ENCODE results near the gene EPHA6.
A peak's percentile ranks its signal among the peaks of the same experiment; 100 is the strongest.

Gene EPHA6

GRCh38 chr3:97764407-97765238 is 950.2 kb downstream of the EPHA6 start, which contains the start of gene ARL6:
Gene ARL6 (plus strand): TSS chr3:97764758. CDS start chr3:97768108, 3,350 bp downstream.
- H3K27ac ChIP-seq (ENCODE audit: insufficient read depth, low read length, poor library complexity, severe bottlenecking), result peak within 1 kb of the TSS; percentile 74
- peak within 1 kb of the TSS; percentile 97 for H3K4me3 ChIP-seq (ENCODE audit: insufficient read depth, low read depth, low read length, poor library complexity, severe bottlenecking)
- no peaks in the 10 kb centered on the region for H3K36me3 ChIP-seq (ENCODE audit: control insufficient read depth, insufficient read depth, low read length)
- H3K9me3 ChIP-seq (ENCODE audit: control insufficient read depth, low read length), result no peaks in the 10 kb centered on the region
- H3K27me3 ChIP-seq (replicated peaks; ENCODE audit: control insufficient read depth, insufficient read depth, low read length, poor library complexity, severe bottlenecking), result no peaks in the 10 kb centered on the region
- peak; percentile 44 to 52 (median 51) for DNase-seq
- peaks cover 6% of the 10 kb centered on the region for H3K4me1 ChIP-seq (ENCODE audit: control insufficient read depth, insufficient read depth, low read length, poor library complexity, severe bottlenecking)

- H3K4me3 ChIP-seq (ENCODE audit: insufficient read depth, low read depth, low read length, poor library complexity, severe bottlenecking), result peak overlapping the region; percentile 97
- no peak for DNase-seq
- peak overlapping the region; percentile 74 for H3K27ac ChIP-seq (ENCODE audit: insufficient read depth, low read length, poor library complexity, severe bottlenecking)
- H3K36me3 ChIP-seq (ENCODE audit: control insufficient read depth, insufficient read depth, low read length), result no peaks in the 10 kb centered on the region
- H3K9me3 ChIP-seq (ENCODE audit: control insufficient read depth, low read length), result no peaks in the 10 kb centered on the region
- no peaks in the 10 kb centered on the region for H3K27me3 ChIP-seq (replicated peaks; ENCODE audit: control insufficient read depth, insufficient read depth, low read length, poor library complexity, severe bottlenecking)
- H3K4me1 ChIP-seq (ENCODE audit: control insufficient read depth, insufficient read depth, low read length, poor library complexity, severe bottlenecking), result peaks cover 6% of the 10 kb centered on the region
Observed at GRCh38 chr3:97765336-97765735, 950.9 kb downstream of the EPHA6 start.

DNA sequence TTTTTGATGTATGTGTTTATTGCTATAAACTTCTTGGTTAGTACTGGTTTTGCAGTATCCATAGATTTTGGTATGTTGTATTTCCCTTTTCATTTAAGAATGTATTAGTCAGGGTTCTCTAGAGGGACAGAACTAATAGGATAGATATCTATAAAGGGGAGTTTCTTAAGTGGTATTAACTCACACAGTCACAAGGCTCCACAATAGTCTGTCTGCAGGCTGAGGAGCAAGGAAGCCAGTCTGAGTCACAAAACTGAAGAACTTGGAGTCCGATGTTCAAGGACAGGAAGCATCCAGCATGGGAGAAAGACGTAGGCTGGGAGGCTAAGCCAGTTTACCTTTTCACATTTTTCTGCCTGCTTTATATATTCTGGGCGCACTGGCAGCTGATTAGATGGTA is 958.5 kb downstream of the EPHA6 start:
- no peak for DNase-seq
- H3K36me3 ChIP-seq (ENCODE audit: control insufficient read depth, insufficient read depth, low read length), result no peaks in the 10 kb centered on the region
- no peaks in the 10 kb centered on the region for H3K9me3 ChIP-seq (ENCODE audit: control insufficient read depth, low read length)
- no peaks in the 10 kb centered on the region for H3K4me1 ChIP-seq (ENCODE audit: control insufficient read depth, insufficient read depth, low read length, poor library complexity, severe bottlenecking)
- H3K27ac ChIP-seq (ENCODE audit: insufficient read depth, low read length, poor library complexity, severe bottlenecking), result no peak overlapping the region
- no peak overlapping the region for H3K4me3 ChIP-seq (ENCODE audit: insufficient read depth, low read depth, low read length, poor library complexity, severe bottlenecking)
- no peaks in the 10 kb centered on the region for H3K27me3 ChIP-seq (replicated peaks; ENCODE audit: control insufficient read depth, insufficient read depth, low read length, poor library complexity, severe bottlenecking)

GRCh38 chr3:97778152-97778551 is 963.8 kb downstream of the EPHA6 start:
- Histone ChIP-seq H3K27me3 (replicated peaks; ENCODE audit: control insufficient read depth, insufficient read depth, low read length, poor library complexity, severe bottlenecking) (no peaks in the 10 kb centered on the region), H3K36me3 (ENCODE audit: control insufficient read depth, insufficient read depth, low read length) (no peaks in the 10 kb centered on the region), H3K9me3 (ENCODE audit: control insufficient read depth, low read length) (no peaks in the 10 kb centered on the region), H3K27ac (ENCODE audit: insufficient read depth, low read length, poor library complexity, severe bottlenecking) (no peak overlapping the region), H3K4me3 (ENCODE audit: insufficient read depth, low read depth, low read length, poor library complexity, severe bottlenecking) (no peak overlapping the region), H3K4me1 (ENCODE audit: control insufficient read depth, insufficient read depth, low read length, poor library complexity, severe bottlenecking) (no peaks in the 10 kb centered on the region)
- DNase-seq, result no peak

DNA sequence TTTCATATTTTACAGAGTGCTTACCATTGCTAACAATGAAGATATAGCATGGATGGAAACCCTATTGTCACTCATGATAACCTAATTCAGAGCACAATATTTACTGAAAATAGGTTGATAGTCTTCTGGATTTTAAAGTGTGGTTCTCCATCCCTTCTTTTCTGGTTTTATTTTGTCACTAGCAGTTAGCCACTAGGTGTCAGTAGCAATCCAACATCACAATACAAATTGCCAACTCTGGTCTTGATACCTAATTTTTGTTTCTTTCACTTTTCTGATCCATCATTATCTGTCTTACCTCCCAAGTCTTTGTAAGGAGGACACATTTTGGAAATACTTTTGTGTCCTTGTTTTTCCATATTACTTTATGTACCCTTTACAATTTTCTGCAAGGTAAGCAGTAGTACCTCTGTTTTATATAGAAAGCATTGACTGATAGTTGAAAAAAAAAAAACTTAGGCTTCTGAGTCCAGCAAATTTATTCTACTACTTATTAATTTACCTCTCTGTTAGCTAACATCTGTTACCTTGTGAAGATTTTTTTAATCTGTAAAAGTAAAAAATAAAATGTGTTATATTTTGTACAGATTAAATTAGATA is 979.1 kb downstream of the EPHA6 start:
- H3K27me3 ChIP-seq (replicated peaks; ENCODE audit: control insufficient read depth, insufficient read depth, low read length, poor library complexity, severe bottlenecking), result no peaks in the 10 kb centered on the region
- H3K4me3 ChIP-seq (ENCODE audit: insufficient read depth, low read depth, low read length, poor library complexity, severe bottlenecking), result no peak overlapping the region
- H3K27ac ChIP-seq (ENCODE audit: insufficient read depth, low read length, poor library complexity, severe bottlenecking), result no peak overlapping the region
- no peak for DNase-seq
- no peaks in the 10 kb centered on the region for H3K36me3 ChIP-seq (ENCODE audit: control insufficient read depth, insufficient read depth, low read length)
- no peaks in the 10 kb centered on the region for H3K4me1 ChIP-seq (ENCODE audit: control insufficient read depth, insufficient read depth, low read length, poor library complexity, severe bottlenecking)
- H3K9me3 ChIP-seq (ENCODE audit: control insufficient read depth, low read length), result no peaks in the 10 kb centered on the region

DNA sequence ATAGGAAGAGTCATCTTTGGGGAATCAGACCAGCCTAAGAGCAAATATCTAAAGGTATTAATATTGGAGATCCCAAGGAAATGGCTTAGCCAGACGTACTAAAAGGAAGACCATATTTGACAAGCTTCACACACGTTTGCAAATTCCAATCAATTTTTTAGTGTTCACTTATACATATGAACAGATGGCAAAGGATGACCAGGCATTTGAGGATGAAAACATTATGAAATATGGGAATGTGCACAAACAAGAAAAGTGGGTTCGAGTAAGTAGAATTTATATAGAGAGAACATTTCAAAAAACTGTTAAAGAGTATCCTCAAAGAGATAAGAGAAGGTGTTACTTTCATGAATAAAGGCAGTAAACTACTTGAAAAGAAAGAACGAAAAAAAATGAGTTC is 981.6 kb downstream of the EPHA6 start:
- no peak for DNase-seq
- Histone ChIP-seq H3K4me3 (ENCODE audit: insufficient read depth, low read depth, low read length, poor library complexity, severe bottlenecking) (no peak overlapping the region), H3K9me3 (ENCODE audit: control insufficient read depth, low read length) (no peaks in the 10 kb centered on the region), H3K27me3 (replicated peaks; ENCODE audit: control insufficient read depth, insufficient read depth, low read length, poor library complexity, severe bottlenecking) (no peaks in the 10 kb centered on the region), H3K27ac (ENCODE audit: insufficient read depth, low read length, poor library complexity, severe bottlenecking) (no peak overlapping the region), H3K4me1 (ENCODE audit: control insufficient read depth, insufficient read depth, low read length, poor library complexity, severe bottlenecking) (no peaks in the 10 kb centered on the region), H3K36me3 (ENCODE audit: control insufficient read depth, insufficient read depth, low read length) (no peaks in the 10 kb centered on the region)

All from effector memory CD4-positive, alpha-beta T cell (primary cell).